Liver (tissue), 9 donors: ENCODE data around the gene CASTOR1. TPM values are rescaled to one million over a fixed set of nuclear protein-coding genes. Genes with fewer than 3 reads are reported as not detected.

Source experiments
- DNase-seq: peaks from one replicate; pipeline ENCODE4 v3.0.0-alpha.2; 2017; ENCODE audit warnings: low spot score
- H3K27ac ChIP-seq, 2 donors: one replicate each; pipeline ENCODE4 v1.7.0; 2013; ENCODE audit warnings: inconsistent platforms in 2 of 2, low read length in 2 of 2, control low read depth in 1 of 2, low read depth in 1 of 2, mild to moderate bottlenecking in 1 of 2
- H3K27me3 ChIP-seq, 4 donors: one replicate each; pipeline versions ENCODE4 v1.6.1 to v1.7.0; 2013; ENCODE audit warnings: low read length in 3 of 4, inconsistent platforms in 1 of 4, mild to moderate bottlenecking in 1 of 4, moderate library complexity in 1 of 4; ENCODE audit not compliant: control insufficient read depth in 4 of 4, insufficient read depth in 4 of 4
- H3K36me3 ChIP-seq, 4 donors: one replicate each; pipeline versions ENCODE4 v1.6.1 to v1.7.0; 2013; ENCODE audit warnings: low read length in 3 of 4, mild to moderate bottlenecking in 3 of 4, low read depth in 1 of 4, moderate library complexity in 1 of 4; ENCODE audit not compliant: control insufficient read depth in 4 of 4, insufficient read depth in 3 of 4
- H3K4me1 ChIP-seq, 4 donors: one replicate each; pipeline versions ENCODE4 v1.6.1 to v1.7.0; 2013; ENCODE audit warnings: low read length in 3 of 4, mild to moderate bottlenecking in 3 of 4, moderate library complexity in 1 of 4; ENCODE audit not compliant: control insufficient read depth in 4 of 4, insufficient read depth in 4 of 4
- H3K4me3 ChIP-seq, 3 donors: one replicate each; pipeline versions ENCODE4 v1.6.1 to v1.7.0; 2013; ENCODE audit warnings: low read length in 3 of 3, control low read depth in 1 of 3, low read depth in 1 of 3, mild to moderate bottlenecking in 1 of 3
- H3K9ac ChIP-seq, 2 donors: one replicate each; pipeline ENCODE4 v1.7.0; 2013; ENCODE audit warnings: low read length in 2 of 2, mild to moderate bottlenecking in 2 of 2, moderate library complexity in 2 of 2, control low read depth in 1 of 2, low read depth in 1 of 2
- H3K9me3 ChIP-seq, 4 donors: one replicate each; pipeline versions ENCODE4 v1.6.1 to v1.7.0; 2013; ENCODE audit warnings: low read length in 3 of 4; ENCODE audit not compliant: control insufficient read depth in 4 of 4
- ATF3 ChIP-seq: IDR thresholded peaks from 2 replicates; pipeline ENCODE4 v1.6.1; 2016; ENCODE audit warnings: antibody characterized with exemption
- CTCF ChIP-seq: fragments of 150-350 bp; IDR thresholded peaks from 2 replicates; pipeline ENCODE4 v1.5.1; 2017; ENCODE audit warnings: improper control_type of control experiment, low read depth, low read length; ENCODE audit not compliant: missing input control
- EGR1 ChIP-seq, 2 donors: IDR thresholded peaks; 2 replicates each; pipeline ENCODE4 v1.6.1; 2016 to 2018; ENCODE audit warnings: antibody characterized with exemption in 2 of 2, low read depth in 2 of 2
- FOXA1 ChIP-seq: IDR thresholded peaks from 2 replicates; pipeline ENCODE4 v1.6.1; 2016; ENCODE audit warnings: antibody characterized with exemption
- FOXA2 ChIP-seq: IDR thresholded peaks from 2 replicates; pipeline ENCODE4 v1.6.1; 2016; ENCODE audit warnings: antibody characterized with exemption
- GABPA ChIP-seq, 2 donors: IDR thresholded peaks in 1 of 2; conservative IDR thresholded peaks in 1 of 2; 2 replicates each; pipeline ENCODE4 v1.6.1; 2016; ENCODE audit warnings: antibody characterized with exemption in 2 of 2, mild to moderate bottlenecking in 1 of 2, moderate library complexity in 1 of 2
- HNF4G ChIP-seq: IDR thresholded peaks from 2 replicates; pipeline ENCODE4 v1.6.1; 2016; ENCODE audit warnings: antibody characterized with exemption
- JUND ChIP-seq, 2 donors: IDR thresholded peaks; 2 replicates each; pipeline ENCODE4 v1.6.1; 2016; ENCODE audit warnings: antibody characterized with exemption in 2 of 2
- MAX ChIP-seq: IDR thresholded peaks from 2 replicates; pipeline ENCODE4 v1.6.1; 2016; ENCODE audit warnings: antibody characterized with exemption
- NR2F2 ChIP-seq: IDR thresholded peaks from 2 replicates; pipeline ENCODE4 v1.6.1; 2016; ENCODE audit warnings: antibody characterized with exemption
- RAD21 ChIP-seq, 2 donors: IDR thresholded peaks; 2 replicates each; pipeline ENCODE4 v1.6.1; 2016; ENCODE audit warnings: antibody characterized with exemption in 2 of 2, mild to moderate bottlenecking in 2 of 2
- RXRA ChIP-seq, 2 donors: IDR thresholded peaks; 2 replicates each; pipeline ENCODE4 v1.6.1; 2017 to 2018; ENCODE audit warnings: antibody characterized with exemption in 2 of 2, mild to moderate bottlenecking in 1 of 2
- SP1 ChIP-seq: IDR thresholded peaks from 2 replicates; pipeline ENCODE4 v1.6.1; 2018; ENCODE audit warnings: antibody characterized with exemption, mild to moderate bottlenecking
- TAF1 ChIP-seq: conservative IDR thresholded peaks from 2 replicates; pipeline ENCODE4 v1.6.1; 2016; ENCODE audit warnings: antibody characterized with exemption, mild to moderate bottlenecking
- YY1 ChIP-seq: IDR thresholded peaks from 2 replicates; pipeline ENCODE4 v1.6.1; 2016; ENCODE audit warnings: antibody characterized with exemption, mild to moderate bottlenecking
- ZBTB33 ChIP-seq: IDR thresholded peaks from 2 replicates; pipeline ENCODE4 v1.6.1; 2016; ENCODE audit warnings: antibody characterized with exemption
- WGBS: extraction: QIAGEN DNeasy Blood & Tissue Kit; methylation state at CpG from one replicate; pipeline ENCODE4 v1.1.7; 2013; 5-methylcytosine and 5-hydroxymethylcytosine counted together
- polyA plus RNA-seq, 2 donors: library from polyadenylated mRNA; stranded (reverse) in 1 of 2; unstranded in 1 of 2; fragments of 200-250 nt in 1 of 2; fragments of >200 nt in 1 of 2; fragmentation: Nextera tagmentation in 1 of 2; extraction: Ambion mirVana in 1 of 2; gene quantifications; one replicate each; pipeline versions ENCODE4 v1.2.1 to v1.2.3, GENCODE V29; 2013 to 2015
- total RNA-seq, 2 donors: library from RNA; depleted of rRNA; stranded (reverse); fragments of >200 nt; gene quantifications; one replicate each; pipeline ENCODE4 v1.2.3, GENCODE V29; 2014
- TF ChIP-seq, protein P1 (sequence below): IDR thresholded peaks from 2 replicates; pipeline ENCODE4 v1.6.1; 2016; ENCODE audit warnings: antibody characterized with exemption, mild to moderate bottlenecking
- donor health status: healthy.
- donor health status: healthy.
- donor health status: healthy.
- donor health status: healthy.
- donor health status: healthy.

The CASTOR1 gene
- total and polyA plus RNA-seq, 4 donors = 1.8 to 5.4 (median 2.4) TPM

DNA sequence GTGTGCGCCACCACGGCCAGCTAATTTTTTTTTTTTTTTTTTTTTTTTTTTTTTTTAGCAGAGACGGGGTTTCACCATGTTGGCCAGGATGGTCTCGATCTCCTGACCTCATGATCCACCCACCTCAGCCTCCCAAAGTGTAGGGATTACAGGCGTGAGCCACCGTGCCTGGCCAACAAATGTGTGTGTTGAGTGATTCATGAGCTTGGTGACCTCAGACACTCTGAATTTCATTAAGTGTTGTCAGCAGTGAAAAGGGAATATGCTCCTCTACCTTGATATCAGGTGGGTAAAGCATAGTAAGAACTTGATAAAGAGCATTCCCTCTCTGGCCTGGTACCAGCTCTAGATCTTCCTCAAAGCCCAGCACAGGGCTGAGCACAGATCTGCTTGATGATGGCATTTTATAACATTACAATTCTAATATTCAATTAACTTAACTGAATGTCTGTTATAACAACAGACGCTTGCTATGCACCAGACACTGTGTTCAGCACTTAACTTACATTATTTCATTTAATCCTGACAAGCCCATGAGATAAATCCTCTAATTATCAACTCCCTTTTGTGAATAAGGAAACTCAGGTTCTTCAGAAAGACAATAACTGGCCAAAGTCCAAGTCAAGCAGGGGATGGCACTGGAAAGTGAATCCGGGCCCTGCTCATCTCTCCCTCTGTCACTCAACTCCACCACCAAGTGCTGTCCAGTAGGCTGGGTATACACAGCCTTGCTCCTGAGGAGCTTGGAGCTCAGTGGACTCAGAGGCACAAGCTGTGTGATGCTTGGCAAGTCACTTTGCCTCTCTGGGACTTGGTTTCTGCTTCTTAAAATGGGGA is 24.4 kb upstream of the CASTOR1 start:
- H3K27ac ChIP-seq = no peak overlapping the region
- H3K9ac ChIP-seq = no peak overlapping the region
- TF ChIP-seq, protein P1, sequence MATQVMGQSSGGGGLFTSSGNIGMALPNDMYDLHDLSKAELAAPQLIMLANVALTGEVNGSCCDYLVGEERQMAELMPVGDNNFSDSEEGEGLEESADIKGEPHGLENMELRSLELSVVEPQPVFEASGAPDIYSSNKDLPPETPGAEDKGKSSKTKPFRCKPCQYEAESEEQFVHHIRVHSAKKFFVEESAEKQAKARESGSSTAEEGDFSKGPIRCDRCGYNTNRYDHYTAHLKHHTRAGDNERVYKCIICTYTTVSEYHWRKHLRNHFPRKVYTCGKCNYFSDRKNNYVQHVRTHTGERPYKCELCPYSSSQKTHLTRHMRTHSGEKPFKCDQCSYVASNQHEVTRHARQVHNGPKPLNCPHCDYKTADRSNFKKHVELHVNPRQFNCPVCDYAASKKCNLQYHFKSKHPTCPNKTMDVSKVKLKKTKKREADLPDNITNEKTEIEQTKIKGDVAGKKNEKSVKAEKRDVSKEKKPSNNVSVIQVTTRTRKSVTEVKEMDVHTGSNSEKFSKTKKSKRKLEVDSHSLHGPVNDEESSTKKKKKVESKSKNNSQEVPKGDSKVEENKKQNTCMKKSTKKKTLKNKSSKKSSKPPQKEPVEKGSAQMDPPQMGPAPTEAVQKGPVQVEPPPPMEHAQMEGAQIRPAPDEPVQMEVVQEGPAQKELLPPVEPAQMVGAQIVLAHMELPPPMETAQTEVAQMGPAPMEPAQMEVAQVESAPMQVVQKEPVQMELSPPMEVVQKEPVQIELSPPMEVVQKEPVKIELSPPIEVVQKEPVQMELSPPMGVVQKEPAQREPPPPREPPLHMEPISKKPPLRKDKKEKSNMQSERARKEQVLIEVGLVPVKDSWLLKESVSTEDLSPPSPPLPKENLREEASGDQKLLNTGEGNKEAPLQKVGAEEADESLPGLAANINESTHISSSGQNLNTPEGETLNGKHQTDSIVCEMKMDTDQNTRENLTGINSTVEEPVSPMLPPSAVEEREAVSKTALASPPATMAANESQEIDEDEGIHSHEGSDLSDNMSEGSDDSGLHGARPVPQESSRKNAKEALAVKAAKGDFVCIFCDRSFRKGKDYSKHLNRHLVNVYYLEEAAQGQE = no peak
- TF ChIP-seq SP1 = no peak
- TF ChIP-seq EGR1 (IDR thresholded peaks at IDR 0.05; ENCODE audit: low read depth in 2 of 2) = no peak
- TF ChIP-seq RAD21 (IDR thresholded peaks at IDR 0.05) = no peak
- TF ChIP-seq GABPA (IDR thresholded peaks at IDR 0.05 in 1 of 2, conservative IDR thresholded peaks at IDR 0.05 in 1 of 2) = no peak
- TF ChIP-seq TAF1 = no peak
- TF ChIP-seq NR2F2 = no peak
- no peak for TF ChIP-seq FOXA1
- TF ChIP-seq ZBTB33 = no peak
- no peak for TF ChIP-seq YY1
- no peak for TF ChIP-seq CTCF
- no peak for TF ChIP-seq JUND (IDR thresholded peaks at IDR 0.05)
- TF ChIP-seq ATF3 = no peak
- TF ChIP-seq RXRA (IDR thresholded peaks at IDR 0.05) = no peak
- no peak for TF ChIP-seq FOXA2
- TF ChIP-seq MAX = no peak
- no peak for TF ChIP-seq HNF4G
- no peak for DNase-seq
- peaks cover 0 to 2% (median 0%) of the 10 kb centered on the region in 4 donors for H3K36me3 ChIP-seq
- peaks cover 29 to 70% (median 43%) of the 10 kb centered on the region in 4 donors for H3K4me1 ChIP-seq
- no peaks in the 10 kb centered on the region for H3K27me3 ChIP-seq
- H3K4me3 ChIP-seq = no peak overlapping the region
- H3K9me3 ChIP-seq = no peaks in the 10 kb centered on the region
- WGBS = 89% methylated on average over 8 of the region's 8 CpGs
